Heart left ventricle (tissue), 13 donors: ENCODE results near the gene RRP8.

Source experiments
- POLR2A ChIP-seq, 2 donors: fragments of 450-650 bp; IDR thresholded peaks; one replicate each; pipeline ENCODE4 v1.6.1; 2017; ENCODE audit warnings: antibody characterized with exemption in 2 of 2, mild to moderate bottlenecking in 2 of 2, moderate library complexity in 2 of 2
- TF ChIP-seq, protein P1 (sequence below), 12 donors: fragments of 200-600 bp; sonication (generic) in 4 of 12; IDR thresholded peaks; one replicate each; pipeline versions ENCODE4 v1.5.0 to v1.8.0; 2018 to 2022; ENCODE audit warnings: antibody characterized with exemption in 12 of 12, mild to moderate bottlenecking in 5 of 12
- donor health status: ischemic (EF 13 %, LVEDD 7.1; RV severe dilation, severe dysfunction).
- donor health status: DM: no; HTN: yes; CAD: no.
- donor health status: DM: no; HTN: no; CAD: no.
- donor health status: ischemic (EF 25% LVEDD 6.9; RV normal size, moderate dysfunction).
- donor health status: ischemic (EF 25% LVEDD 5.7; RV mildly dilated, moderate dysfunction).
- donor health status: ischemic (EF 35%, LVEDD 5.7; RV mildly dilated, moderate dysfunction).
- donor health status: nonischemic (EF 11% LVEDD 7.7; RV severe dilation, severe dysfunction).
- donor health status: DM: yes; HTN: yes; CAD: no.
- donor health status: PGD.
- donor health status: ischemic (EF 29% LVEDD 5.4; RV normal size, mild dysfunction).
- donor health status: nonischemic (EF 23%, LVEDD 6.1; RV moderate dilation, normal function).

DNA sequence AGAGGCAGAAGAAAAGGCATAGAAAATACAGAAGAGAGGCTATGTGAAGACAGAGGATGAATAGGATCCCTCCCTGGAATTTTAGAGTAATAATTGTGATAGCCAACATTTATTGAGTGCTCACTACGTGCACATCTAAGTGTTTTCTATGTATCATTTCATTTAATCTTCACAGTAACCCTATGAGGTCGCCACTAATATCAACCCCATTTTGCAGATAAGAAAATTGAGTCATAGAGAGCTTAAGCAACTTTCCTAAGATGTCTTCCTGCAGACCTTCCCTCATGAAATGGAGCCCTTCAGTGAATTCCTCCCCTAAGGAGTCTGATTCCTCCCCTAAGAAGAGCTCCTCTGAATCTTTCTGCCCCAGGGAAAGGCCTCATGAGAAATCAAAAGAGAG lies 38.1 kb downstream of the RRP8 start:
- TF ChIP-seq, protein P1, sequence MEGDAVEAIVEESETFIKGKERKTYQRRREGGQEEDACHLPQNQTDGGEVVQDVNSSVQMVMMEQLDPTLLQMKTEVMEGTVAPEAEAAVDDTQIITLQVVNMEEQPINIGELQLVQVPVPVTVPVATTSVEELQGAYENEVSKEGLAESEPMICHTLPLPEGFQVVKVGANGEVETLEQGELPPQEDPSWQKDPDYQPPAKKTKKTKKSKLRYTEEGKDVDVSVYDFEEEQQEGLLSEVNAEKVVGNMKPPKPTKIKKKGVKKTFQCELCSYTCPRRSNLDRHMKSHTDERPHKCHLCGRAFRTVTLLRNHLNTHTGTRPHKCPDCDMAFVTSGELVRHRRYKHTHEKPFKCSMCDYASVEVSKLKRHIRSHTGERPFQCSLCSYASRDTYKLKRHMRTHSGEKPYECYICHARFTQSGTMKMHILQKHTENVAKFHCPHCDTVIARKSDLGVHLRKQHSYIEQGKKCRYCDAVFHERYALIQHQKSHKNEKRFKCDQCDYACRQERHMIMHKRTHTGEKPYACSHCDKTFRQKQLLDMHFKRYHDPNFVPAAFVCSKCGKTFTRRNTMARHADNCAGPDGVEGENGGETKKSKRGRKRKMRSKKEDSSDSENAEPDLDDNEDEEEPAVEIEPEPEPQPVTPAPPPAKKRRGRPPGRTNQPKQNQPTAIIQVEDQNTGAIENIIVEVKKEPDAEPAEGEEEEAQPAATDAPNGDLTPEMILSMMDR (IDR thresholded peaks at IDR 0.05), result no peak
- no peak for TF ChIP-seq POLR2A (IDR thresholded peaks at IDR 0.05)
